Activated CD8-positive, alpha-beta memory T cell treated with anti-CD3 and anti-CD28 coated beads, Interleukin-2, amount 50 U/mL, for 1 hour (primary cell): ENCODE measurements around the gene ATP6V1C2.

Experiments
- DNase-seq: peaks from one replicate; pipeline ENCODE4 v3.0.0-alpha.2; 2020; ENCODE audit errors: extremely low read depth

Gene ATP6V1C2, protein sequence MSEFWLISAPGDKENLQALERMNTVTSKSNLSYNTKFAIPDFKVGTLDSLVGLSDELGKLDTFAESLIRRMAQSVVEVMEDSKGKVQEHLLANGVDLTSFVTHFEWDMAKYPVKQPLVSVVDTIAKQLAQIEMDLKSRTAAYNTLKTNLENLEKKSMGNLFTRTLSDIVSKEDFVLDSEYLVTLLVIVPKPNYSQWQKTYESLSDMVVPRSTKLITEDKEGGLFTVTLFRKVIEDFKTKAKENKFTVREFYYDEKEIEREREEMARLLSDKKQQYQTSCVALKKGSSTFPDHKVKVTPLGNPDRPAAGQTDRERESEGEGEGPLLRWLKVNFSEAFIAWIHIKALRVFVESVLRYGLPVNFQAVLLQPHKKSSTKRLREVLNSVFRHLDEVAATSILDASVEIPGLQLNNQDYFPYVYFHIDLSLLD

DNA sequence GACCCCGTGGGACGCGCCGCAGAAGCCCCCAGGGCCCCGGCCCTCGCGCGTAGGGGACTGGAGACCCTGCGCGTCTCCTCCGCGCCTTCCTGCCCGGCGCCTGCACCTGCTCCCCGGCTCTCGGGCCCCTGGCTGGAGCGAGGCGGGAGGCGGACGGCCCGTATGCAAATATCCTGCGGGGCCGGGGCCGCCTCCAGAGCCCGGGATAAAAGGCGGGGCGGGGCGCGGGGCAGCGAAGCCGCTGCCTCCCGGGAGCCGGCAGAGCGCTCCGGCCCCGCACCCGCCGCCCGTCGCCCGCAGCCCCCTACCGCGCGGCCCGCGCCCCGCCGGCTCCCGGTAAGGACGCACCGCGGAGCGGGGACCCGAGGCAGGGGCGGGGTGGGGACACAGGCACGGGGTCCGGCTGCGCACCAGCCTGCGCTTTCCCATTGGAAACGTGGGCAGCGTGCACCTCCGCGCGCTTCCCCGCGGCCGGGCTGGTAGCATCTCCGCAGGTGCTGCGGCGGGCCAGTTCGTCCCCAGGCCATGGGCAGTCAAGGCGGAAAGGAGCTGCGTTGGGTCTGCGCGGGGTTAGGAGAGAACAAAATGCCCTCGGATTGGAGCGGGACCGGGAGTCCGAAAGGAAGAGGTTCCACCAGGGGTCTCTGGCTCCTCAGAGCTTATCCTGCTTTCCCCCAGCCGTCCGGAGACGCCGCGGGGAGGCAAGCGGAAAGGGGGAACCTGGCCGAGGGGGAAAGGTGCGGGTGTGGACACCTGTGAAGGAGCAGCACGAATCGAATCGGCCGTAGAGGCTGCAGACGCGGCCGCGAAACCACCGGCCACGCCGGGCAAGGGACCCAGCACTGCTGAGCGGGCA, at the start of gene ATP6V1C2:
ATP6V1C2 (plus strand) TSS at position 235 of the 856 bp plus-strand sequence. CDS start 1,220 bp downstream, outside the sequence.
- DNase-seq = no peak

DNA sequence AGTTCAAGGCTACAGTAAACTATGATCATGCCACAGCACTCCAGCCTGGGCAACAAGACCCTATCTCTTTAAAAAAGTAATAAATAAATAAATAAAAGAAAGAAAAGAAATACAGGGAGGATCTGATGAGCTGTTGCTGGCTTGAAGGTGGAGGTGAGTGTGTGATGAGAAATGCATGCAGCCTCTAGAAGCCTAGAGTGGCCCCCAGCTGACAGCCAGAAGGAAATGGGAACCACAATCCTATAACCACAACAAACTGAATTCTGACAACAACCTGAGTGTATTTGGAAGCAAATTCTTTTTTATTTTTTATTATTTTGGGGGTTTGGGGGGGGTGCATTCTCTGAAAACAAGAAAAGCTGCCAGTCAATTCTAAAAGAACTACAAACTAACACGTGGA, 46.3 kb upstream of the ATP6V1C2 start:
- DNase-seq = no peak

DNA sequence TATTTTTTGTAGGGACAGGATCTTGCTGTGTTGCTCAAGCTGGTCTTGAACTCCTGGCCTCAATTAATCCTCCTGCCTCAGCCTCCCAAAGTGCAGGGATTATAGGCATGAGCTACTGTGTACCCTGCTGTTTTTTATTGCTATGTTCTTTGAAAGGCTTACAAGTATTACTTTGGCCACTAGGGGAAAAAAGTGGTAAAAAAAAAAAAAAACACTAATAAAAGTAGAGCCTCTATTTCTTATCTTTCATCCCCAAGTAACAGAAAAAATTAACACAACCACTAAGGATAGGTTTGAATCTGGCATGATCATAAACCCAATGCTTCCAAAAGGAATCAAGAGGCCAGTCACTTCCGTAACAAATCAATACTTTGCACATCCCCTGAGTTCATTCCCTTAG, 43.2 kb upstream of the ATP6V1C2 start:
- DNase-seq = no peak

DNA sequence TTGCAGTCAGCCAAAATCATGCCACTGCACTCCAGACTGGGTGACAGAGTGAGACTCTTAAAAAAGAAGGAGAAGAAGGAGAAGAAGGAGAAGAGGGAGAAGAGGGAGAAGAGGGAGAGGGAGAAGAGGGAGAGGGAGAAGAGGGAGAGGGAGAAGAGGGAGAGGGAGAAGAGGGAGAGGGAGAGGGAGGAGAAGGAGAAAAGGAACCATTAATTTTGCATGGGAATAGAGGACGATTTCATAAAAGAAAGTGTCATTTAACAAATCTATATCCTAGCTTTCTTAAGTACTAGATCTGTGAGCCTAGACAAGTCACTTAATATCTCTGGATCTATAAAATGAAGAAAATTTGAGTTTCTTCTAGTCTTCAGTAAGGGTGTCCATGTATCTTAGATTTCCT, 41.2 kb upstream of the ATP6V1C2 start:
- DNase-seq = no peak

DNA sequence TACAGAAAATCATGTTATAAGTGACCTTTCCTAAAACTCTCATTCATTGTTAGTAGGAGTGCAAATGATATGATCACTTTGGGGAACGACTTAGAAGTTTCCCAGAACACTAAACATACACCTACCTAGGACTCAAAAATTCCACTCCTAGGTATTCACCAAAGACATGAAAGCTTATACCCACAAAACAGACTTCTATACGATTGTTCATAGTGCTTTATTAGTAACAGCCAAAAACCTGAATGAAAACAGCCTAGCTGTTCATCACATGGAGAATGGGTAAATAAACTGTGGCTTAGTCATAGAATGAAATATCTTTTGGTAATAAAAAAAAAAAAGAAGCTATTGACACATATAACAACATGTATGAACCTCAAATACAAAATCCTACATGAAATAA, 40.5 kb upstream of the ATP6V1C2 start:
- DNase-seq = no peak

DNA sequence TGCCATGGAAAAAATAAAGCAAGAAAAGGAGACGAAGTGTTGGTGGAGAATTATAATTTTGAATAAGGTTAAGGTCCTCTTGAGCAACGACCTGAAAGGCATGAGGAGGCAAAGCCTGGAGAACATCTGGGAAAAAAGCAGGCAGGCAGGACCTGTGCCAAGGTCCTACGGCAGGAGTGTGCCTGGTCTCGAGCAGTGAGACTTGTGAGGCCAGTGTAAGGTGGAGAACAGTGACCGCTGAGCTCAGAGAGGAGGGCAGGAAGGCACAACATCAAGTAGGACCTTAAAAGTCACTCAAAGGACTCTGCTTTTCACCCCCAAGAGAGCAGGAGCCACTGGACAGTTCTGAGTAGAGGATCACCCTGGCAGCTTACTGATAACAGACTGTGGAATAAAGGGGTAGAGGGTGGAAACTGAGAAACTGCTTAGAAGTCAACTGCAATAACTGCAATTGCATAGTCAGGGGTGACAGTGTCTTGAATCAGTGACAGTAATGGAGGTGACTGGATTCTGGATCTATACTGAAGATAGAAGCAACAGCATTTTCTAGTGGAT, 35.2 kb upstream of the ATP6V1C2 start:
- no peak for DNase-seq

DNA sequence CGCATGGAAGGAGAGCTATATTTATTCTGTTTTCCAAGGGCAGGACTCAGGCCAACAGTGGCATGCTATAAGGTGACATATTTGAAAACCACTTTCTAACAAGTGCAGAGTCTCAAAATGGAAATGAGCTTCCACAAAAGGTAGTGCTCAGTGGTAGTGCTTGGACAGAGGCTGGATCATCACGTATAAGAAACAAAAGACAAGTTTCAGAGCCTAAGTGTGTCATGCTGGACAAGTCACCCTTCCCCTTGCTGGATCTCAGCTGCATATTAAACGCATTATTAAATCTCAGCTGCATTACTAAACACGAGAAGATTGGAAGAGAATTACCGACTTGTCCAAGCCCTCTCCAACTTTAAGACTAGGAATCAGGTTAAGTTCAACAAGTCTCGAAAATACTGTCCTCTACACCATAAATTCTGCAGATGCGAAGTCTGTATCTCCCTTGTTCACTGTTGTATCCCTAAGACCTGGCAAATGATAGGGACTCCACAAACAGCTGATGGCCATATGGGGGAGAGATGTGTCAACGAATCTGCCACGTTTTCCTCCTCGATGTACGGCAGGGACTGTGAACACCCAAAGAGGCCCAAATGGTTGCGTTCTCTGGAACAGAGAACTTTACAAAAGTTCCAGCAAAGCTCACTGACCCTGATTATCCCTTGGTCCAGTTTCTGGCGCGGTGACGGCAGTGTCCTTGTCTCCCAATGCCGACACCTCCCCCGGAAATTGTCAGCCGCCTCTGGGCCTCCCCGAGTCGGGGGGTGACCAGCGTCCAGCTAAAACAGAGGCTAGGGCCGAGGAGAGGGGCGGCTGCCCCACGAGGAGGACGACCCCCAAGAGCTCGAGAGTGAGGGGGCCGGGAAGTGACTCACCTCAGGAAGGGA, 32.3 kb upstream of the ATP6V1C2 start:
- DNase-seq = no peak

DNA sequence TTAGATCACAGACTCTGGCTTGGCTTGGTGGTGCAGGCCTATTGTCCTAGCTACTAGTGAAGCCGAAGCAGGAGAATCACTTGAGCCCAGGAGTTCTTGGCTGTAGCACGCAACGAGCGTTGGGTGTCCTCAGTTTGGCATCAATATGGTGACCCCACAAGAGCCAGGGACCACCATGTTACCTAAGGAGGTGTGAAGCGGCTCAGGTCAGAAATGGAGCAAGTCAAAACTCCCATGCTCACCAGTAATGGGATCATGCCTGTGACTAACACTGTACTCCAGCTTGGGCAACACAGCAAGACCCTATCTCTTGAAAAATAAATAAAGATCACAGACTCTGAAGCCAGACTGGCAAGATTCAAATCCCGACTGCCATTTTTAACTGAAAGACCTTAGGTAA, 29.9 kb upstream of the ATP6V1C2 start:
- DNase-seq = no peak

DNA sequence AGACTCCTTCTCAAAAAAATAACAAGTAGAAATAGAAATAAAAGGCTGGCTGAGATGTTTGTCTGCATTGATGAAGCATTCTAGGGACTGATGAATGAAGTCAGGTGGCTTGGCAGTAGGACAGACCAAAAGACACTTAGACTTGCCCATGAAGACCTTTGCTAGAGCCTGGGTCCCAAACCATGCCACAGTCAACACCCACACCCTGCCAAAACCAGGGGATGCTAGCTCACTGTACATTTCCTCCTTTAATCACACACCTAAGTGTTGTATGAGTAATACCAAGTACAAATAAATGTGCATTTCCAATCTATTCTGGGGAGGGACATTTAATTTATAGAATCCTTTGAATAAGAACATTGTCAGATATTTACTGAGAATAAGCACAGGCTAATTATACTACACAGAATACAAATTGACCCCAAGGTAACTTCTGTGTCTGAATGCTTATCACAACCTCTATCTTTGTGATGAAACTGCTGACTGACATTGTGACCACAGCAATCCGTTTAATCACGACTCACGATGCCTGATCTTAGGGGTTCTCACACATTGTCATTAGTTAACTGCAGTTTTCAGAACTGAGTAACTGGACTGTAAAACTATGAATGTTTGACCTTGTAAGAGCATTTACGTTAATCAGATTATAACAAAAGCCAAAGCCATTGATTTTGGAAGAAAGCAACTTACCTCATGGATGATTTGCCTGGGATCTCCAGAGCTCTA, 21.2 kb upstream of the ATP6V1C2 start:
- no peak for DNase-seq

DNA sequence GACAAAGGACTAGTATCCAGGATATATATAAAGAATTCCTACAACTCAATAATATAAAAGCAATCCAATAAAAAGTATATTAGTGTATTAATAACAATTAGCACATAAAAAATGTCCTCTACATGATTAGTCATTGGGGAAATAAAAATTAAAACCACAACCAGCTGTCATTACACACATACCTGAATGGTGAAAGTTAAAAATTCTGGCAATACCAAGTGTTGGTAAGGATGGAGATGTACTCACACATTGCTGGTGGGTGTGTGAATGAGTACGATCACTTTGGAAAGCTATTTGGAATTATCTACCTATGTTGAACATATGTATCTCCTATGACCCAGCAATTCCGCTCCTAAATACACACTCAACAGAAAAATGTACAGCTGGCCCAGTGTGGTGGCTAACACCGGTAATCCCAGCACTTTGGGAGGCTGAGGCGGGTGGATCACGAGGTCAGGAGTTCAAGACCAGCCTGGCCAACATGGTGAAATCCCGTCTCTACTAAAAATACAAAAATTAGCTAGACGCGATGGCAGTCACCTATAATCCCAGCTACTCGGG, 17.3 kb upstream of the ATP6V1C2 start:
- no peak for DNase-seq

DNA sequence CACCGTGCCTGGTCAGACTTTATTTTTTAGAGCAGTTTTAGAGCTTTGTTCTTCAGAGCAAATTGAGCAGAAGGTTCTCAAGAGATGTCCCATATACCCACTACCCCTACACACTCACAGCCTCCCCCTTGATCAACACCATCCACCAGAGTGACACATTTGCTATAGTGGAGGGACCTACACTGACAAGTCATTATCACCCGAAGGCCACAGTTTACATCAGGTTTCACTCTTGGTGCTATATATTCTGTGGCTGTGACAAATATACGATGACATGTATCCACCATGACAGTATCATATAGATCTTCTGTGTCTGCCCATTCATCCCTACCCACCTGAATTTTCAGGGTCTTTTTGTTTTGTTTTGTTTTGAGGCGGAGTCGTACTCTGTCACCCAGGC, 15.4 kb upstream of the ATP6V1C2 start:
- no peak for DNase-seq

DNA sequence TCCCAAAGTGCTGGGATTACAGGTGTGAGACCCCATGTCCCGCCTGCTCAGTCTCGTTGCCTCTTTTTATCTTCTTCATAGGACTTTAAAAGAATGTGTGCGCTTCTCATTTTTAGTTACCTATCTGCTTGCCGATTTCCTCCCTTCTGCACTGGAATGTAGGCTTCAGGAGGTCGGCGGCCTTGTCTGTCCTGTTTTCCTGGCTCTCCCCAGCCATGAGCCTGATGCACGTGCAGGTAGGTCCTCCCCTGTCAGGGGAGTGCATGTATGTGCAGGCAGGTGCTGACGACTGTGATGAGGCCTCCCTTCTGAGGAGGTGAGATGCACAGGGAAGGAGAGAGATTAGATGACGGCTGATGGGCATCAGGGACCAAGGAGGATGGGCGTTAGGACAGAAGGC, 13.6 kb upstream of the ATP6V1C2 start:
- DNase-seq = no peak

DNA sequence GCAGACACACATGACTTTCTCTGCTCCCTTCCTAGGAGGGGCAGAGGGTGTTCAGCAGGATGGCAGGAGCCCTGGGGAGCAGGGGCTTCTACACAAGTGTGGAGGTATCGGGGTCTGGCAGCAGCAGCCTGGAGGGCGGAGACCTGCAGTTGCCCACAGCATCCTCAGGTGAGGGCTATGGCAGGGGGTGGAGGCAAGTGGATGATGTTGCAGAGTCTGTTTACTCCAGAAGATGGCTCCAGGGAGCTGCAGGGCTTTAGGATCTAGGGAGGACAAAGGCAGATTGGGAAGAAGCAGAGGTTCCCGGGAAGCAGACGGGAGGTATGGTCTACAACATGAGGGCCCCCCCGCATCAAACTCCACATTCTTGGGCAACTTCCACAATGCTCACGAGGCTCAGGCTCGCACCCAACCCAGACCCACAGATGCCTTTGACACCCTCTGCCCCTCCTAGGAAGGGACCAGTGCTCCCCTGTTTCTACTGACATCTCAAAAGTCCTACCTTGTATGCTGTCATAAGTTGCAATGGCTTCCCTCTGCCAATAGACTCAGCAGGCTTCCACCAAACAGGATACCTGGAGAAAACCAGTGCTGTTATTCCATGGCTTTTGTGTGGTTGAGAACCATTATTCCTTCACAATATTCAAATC, 12.0 kb upstream of the ATP6V1C2 start:
- no peak for DNase-seq

DNA sequence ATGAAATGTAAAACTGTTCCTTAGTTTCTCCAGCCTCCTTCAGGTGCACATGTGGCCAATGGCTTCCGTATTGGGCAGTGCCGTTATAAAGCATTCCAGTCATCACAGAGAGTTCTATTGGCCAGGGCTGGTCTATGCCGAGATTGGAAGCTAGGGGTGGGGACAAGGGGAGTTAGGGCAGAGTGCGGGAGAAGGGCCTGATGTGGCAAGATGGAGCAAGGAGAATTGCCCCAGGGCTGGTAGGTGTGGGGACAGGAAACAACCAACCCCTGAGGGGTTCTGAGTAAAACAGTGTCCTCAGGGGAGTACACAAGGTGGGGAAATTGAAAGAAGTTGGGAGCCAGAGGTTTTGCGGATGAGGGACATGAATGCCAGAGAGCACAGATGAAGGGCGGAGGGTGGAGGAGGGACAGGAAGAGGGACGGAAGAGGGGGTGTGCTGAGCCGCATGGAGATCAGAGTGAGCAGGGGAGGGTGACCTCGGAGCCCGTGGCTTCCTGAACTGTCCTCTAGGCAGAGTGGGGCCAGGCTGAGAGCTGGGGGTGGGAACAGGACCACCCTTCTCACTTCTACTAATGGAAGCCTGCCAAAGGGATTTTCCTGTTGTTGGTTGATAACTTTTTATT, 9.1 kb upstream of the ATP6V1C2 start:
- no peak for DNase-seq

DNA sequence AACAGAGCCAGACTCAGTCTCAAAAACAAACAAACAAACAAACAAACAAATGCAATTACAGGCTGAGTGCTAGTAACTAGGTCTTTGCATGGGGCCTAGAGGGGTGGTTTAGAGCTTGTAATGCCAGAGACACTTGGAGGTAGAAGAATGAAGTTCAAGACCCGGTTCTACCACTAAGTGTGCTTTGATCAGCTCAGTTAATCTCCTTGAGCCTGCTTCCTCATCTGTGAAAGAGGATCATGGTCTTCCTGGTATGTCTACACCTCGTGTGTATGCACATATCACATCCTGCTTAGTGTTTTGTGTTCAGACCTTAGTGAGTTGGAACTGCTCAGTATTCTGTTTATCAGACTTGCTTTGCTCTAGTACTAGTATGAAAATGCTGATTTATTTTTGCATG, 4.8 kb upstream of the ATP6V1C2 start:
- no peak for DNase-seq

DNA sequence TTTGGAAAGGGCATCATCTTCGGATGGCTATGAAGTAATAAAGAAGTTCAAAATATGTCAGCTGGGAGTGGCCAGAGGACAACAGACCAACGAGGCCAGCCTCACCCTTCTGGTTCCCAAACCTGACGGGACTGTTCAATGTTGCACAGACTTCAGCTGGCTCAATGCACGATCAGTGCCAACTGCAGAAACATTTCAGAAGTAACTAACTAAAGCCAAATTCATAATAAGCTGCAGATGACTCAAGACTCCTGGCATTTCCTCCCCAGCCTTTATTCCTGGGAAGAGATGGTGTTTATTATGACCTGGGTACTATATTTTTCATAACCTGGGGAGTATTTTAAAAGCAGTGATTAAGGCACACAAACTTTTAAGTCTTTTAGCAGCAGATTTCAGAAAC, 3.8 kb upstream of the ATP6V1C2 start:
- no peak for DNase-seq

DNA sequence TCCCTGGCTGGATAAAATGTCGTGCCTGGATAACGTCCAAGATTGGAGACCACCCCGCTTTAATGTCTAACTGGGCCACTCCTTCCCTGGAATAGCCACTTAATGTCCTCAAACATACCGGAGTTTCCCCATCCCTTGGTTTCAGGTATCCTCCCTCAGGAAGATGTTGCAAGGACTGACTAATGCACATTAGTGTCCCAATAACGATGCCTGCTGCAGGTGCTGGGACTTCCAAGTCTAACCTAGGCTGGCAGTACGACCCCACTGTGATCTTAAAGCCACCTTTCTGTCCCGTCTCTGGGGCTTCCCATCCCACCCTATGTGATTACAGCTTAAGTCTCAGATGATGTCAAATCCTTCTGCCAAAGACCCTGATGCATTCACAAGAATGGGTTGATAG, 1.1 kb upstream of the ATP6V1C2 start:
- DNase-seq = no peak

DNA sequence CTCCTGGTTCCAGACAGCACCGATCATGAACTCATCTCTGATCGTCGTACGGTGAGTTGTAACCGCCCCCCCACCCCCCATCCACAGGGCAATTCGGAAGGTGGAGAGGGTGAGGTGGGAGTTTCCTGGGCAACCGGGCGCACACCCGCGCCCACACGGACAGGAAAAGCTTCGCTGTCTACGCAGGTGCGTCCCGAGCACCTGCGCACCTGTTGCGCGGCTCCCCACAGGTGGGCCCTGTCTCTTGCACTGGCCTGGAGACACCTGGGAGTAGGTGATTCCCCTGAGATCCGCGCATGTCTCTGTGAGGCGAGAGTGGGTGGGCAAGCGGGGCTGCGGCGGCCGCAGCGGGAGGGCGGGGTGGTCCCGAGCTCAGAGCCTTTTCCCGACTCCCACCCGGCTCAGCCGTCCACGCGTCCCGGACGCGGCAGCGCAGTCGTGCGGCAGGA, 459 bp upstream of the ATP6V1C2 start:
- DNase-seq = no peak

DNA sequence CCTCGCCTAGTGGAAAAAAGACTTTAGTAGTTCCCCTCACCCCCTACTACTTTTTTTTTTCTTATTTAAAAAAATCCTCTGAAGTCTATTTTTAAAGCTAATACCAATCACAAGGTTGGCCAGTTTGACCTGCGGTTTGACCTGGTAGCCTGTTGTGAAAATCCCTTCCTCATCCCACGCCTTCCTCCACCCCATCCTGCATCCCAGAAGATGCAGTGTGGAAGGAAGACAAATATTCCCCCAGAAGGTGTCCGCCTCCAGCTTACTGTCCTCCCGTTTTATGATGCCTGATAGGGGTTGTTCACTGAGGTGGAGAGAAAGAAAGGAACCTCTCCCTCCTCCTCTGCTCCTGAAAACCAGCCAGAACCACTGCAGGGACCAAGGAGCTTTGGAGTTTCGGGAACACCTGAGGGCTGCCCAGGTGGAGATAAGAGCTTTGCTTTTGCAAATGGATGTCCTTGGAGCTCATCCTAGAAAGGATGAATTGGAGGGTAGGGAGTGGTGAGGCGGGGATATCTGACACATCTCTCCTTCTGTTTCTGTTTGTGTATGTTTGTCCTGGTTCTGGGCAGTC, 909 bp downstream of the ATP6V1C2 start:
- DNase-seq = no peak
